ENCODE results near the gene OR4D10.

Gene OR4D10

GRCh38 chr11:59456661-59457060 lies 16.5 kb upstream of the OR4D10 start, which contains the start of gene OR4D6:
TSS of gene OR4D6 (plus strand) at chr11:59456961. CDS start at chr11:59456961, 0 bp downstream.
- Histone ChIP-seq H3K36me3 (ENCODE audit: control insufficient read depth, insufficient read depth, low read length) (no peaks in the 10 kb centered on the region), H3K4me3 (ENCODE audit: insufficient read depth, low read depth, low read length) (no peak within 1 kb of the TSS), H3K27ac (ENCODE audit: insufficient read depth, low read depth, low read length, poor library complexity, severe bottlenecking) (no peak within 1 kb of the TSS), H3K27me3 (ENCODE audit: control insufficient read depth, insufficient read depth, low read length, poor library complexity, severe bottlenecking) (no peaks in the 10 kb centered on the region), H3K9me3 (ENCODE audit: control insufficient read depth, low read length) (no peaks in the 10 kb centered on the region), H3K4me1 (ENCODE audit: control insufficient read depth, insufficient read depth, low read length) (no peaks in the 10 kb centered on the region)
- WGBS, 2 experiments, result 91 to 100% methylated on average over 2 of the region's 2 CpGs

GRCh38 chr11:59459916-59460315 lies 13.2 kb upstream of the OR4D10 start:
- Histone ChIP-seq H3K9me3 (ENCODE audit: control insufficient read depth, low read length) (no peaks in the 10 kb centered on the region), H3K4me3 (ENCODE audit: insufficient read depth, low read depth, low read length) (no peak overlapping the region), H3K4me1 (ENCODE audit: control insufficient read depth, insufficient read depth, low read length) (no peaks in the 10 kb centered on the region), H3K27me3 (ENCODE audit: control insufficient read depth, insufficient read depth, low read length, poor library complexity, severe bottlenecking) (no peaks in the 10 kb centered on the region), H3K36me3 (ENCODE audit: control insufficient read depth, insufficient read depth, low read length) (no peaks in the 10 kb centered on the region), H3K27ac (ENCODE audit: insufficient read depth, low read depth, low read length, poor library complexity, severe bottlenecking) (no peak overlapping the region)
- WGBS, 2 experiments, result 80 to 81% methylated on average over 3 of the region's 3 CpGs

- 80 to 84% methylated on average over 5 of the region's 5 CpGs for WGBS, 2 experiments
- no peaks in the 10 kb centered on the region for H3K9me3 ChIP-seq (ENCODE audit: control insufficient read depth, low read length)
- H3K4me3 ChIP-seq (ENCODE audit: insufficient read depth, low read depth, low read length), result no peak overlapping the region
- no peaks in the 10 kb centered on the region for H3K36me3 ChIP-seq (ENCODE audit: control insufficient read depth, insufficient read depth, low read length)
- no peaks in the 10 kb centered on the region for H3K27me3 ChIP-seq (ENCODE audit: control insufficient read depth, insufficient read depth, low read length, poor library complexity, severe bottlenecking)
- H3K4me1 ChIP-seq (ENCODE audit: control insufficient read depth, insufficient read depth, low read length), result no peaks in the 10 kb centered on the region
- no peak overlapping the region for H3K27ac ChIP-seq (ENCODE audit: insufficient read depth, low read depth, low read length, poor library complexity, severe bottlenecking)
Measured at GRCh38 chr11:59463190-59463641, 9.9 kb upstream of the OR4D10 start.

- 76 to 84% methylated on average over 8 to 9 of the region's 9 CpGs for WGBS, 2 experiments
- H3K4me3 ChIP-seq (ENCODE audit: insufficient read depth, low read depth, low read length), result no peak overlapping the region
Measured at GRCh38 chr11:59475176-59475575, 2.1 kb downstream of the OR4D10 start.

GRCh38 chr11:59479906-59480305 lies 6.8 kb downstream of the OR4D10 start:
- Histone ChIP-seq H3K27ac (ENCODE audit: insufficient read depth, low read depth, low read length, poor library complexity, severe bottlenecking) (no peak overlapping the region), H3K27me3 (ENCODE audit: control insufficient read depth, insufficient read depth, low read length, poor library complexity, severe bottlenecking) (no peaks in the 10 kb centered on the region), H3K4me3 (ENCODE audit: insufficient read depth, low read depth, low read length) (no peak overlapping the region), H3K36me3 (ENCODE audit: control insufficient read depth, insufficient read depth, low read length) (no peaks in the 10 kb centered on the region), H3K9me3 (ENCODE audit: control insufficient read depth, low read length) (no peaks in the 10 kb centered on the region), H3K4me1 (ENCODE audit: control insufficient read depth, insufficient read depth, low read length) (no peaks in the 10 kb centered on the region)

More at GRCh38 chr11:59475176-59475575, 2.1 kb downstream of the OR4D10 start:
- H3K9me3 ChIP-seq (ENCODE audit: control insufficient read depth, low read length), result no peaks in the 10 kb centered on the region
- no peak overlapping the region for H3K27ac ChIP-seq (ENCODE audit: insufficient read depth, low read depth, low read length, poor library complexity, severe bottlenecking)
- no peaks in the 10 kb centered on the region for H3K27me3 ChIP-seq (ENCODE audit: control insufficient read depth, insufficient read depth, low read length, poor library complexity, severe bottlenecking)
- no peaks in the 10 kb centered on the region for H3K4me1 ChIP-seq (ENCODE audit: control insufficient read depth, insufficient read depth, low read length)
- H3K36me3 ChIP-seq (ENCODE audit: control insufficient read depth, insufficient read depth, low read length), result no peaks in the 10 kb centered on the region

- Histone ChIP-seq H3K4me1 (ENCODE audit: control insufficient read depth, insufficient read depth, low read length) (no peaks in the 10 kb centered on the region), H3K9me3 (ENCODE audit: control insufficient read depth, low read length) (no peaks in the 10 kb centered on the region), H3K4me3 (ENCODE audit: insufficient read depth, low read depth, low read length) (no peak overlapping the region), H3K27ac (ENCODE audit: insufficient read depth, low read depth, low read length, poor library complexity, severe bottlenecking) (no peak overlapping the region), H3K27me3 (ENCODE audit: control insufficient read depth, insufficient read depth, low read length, poor library complexity, severe bottlenecking) (no peaks in the 10 kb centered on the region), H3K36me3 (ENCODE audit: control insufficient read depth, insufficient read depth, low read length) (no peaks in the 10 kb centered on the region)
- WGBS, 2 experiments, result 94 to 95% methylated on average over 3 of the region's 3 CpGs
Measured at GRCh38 chr11:59480359-59480758, 7.2 kb downstream of the OR4D10 start.

- H3K4me1 ChIP-seq (ENCODE audit: control insufficient read depth, insufficient read depth, low read length), result no peaks in the 10 kb centered on the region
- no peak overlapping the region for H3K27ac ChIP-seq (ENCODE audit: insufficient read depth, low read depth, low read length, poor library complexity, severe bottlenecking)
- H3K27me3 ChIP-seq (ENCODE audit: control insufficient read depth, insufficient read depth, low read length, poor library complexity, severe bottlenecking), result no peaks in the 10 kb centered on the region
- H3K36me3 ChIP-seq (ENCODE audit: control insufficient read depth, insufficient read depth, low read length), result no peaks in the 10 kb centered on the region
- WGBS, 2 experiments, result no CpG with 5 or more reads among the region's 1 CpG
- H3K9me3 ChIP-seq (ENCODE audit: control insufficient read depth, low read length), result no peaks in the 10 kb centered on the region
- H3K4me3 ChIP-seq (ENCODE audit: insufficient read depth, low read depth, low read length), result no peak overlapping the region
Measured at GRCh38 chr11:59501931-59502330, 28.8 kb downstream of the OR4D10 start.

- no peaks in the 10 kb centered on the region for H3K4me1 ChIP-seq (ENCODE audit: control insufficient read depth, insufficient read depth, low read length)
- H3K36me3 ChIP-seq (ENCODE audit: control insufficient read depth, insufficient read depth, low read length), result no peaks in the 10 kb centered on the region
- H3K27ac ChIP-seq (ENCODE audit: insufficient read depth, low read depth, low read length, poor library complexity, severe bottlenecking), result no peak within 1 kb of the TSS
- H3K9me3 ChIP-seq (ENCODE audit: control insufficient read depth, low read length), result no peaks in the 10 kb centered on the region
- H3K27me3 ChIP-seq (ENCODE audit: control insufficient read depth, insufficient read depth, low read length, poor library complexity, severe bottlenecking), result no peaks in the 10 kb centered on the region
- H3K4me3 ChIP-seq (ENCODE audit: insufficient read depth, low read depth, low read length), result no peak within 1 kb of the TSS
Measured at GRCh38 chr11:59503276-59503675, 30.2 kb downstream of the OR4D10 start, which contains the start of gene OR4D11. TSS of gene OR4D11 (plus strand) at chr11:59503576. CDS start at chr11:59503576, 0 bp downstream.

GRCh38 chr11:59510941-59511589 lies 38.0 kb downstream of the OR4D10 start, which contains the start of gene OR4D9:
TSS of gene OR4D9 (plus strand) at chr11:59511539. CDS start at chr11:59514913, 3,374 bp downstream.
- Histone ChIP-seq H3K9me3 (ENCODE audit: control insufficient read depth, low read length) (no peaks in the 10 kb centered on the region), H3K4me3 (ENCODE audit: insufficient read depth, low read depth, low read length) (no peak within 1 kb of the TSS), H3K36me3 (ENCODE audit: control insufficient read depth, insufficient read depth, low read length) (no peaks in the 10 kb centered on the region), H3K27ac (ENCODE audit: insufficient read depth, low read depth, low read length, poor library complexity, severe bottlenecking) (no peak within 1 kb of the TSS), H3K27me3 (ENCODE audit: control insufficient read depth, insufficient read depth, low read length, poor library complexity, severe bottlenecking) (no peaks in the 10 kb centered on the region), H3K4me1 (ENCODE audit: control insufficient read depth, insufficient read depth, low read length) (no peaks in the 10 kb centered on the region)
- 91 to 95% methylated on average over 1 to 2 of the region's 2 CpGs for WGBS, 2 experiments

- Histone ChIP-seq H3K27ac (ENCODE audit: insufficient read depth, low read depth, low read length, poor library complexity, severe bottlenecking) (no peak overlapping the region), H3K4me3 (ENCODE audit: insufficient read depth, low read depth, low read length) (no peak overlapping the region), H3K9me3 (ENCODE audit: control insufficient read depth, low read length) (no peaks in the 10 kb centered on the region), H3K27me3 (ENCODE audit: control insufficient read depth, insufficient read depth, low read length, poor library complexity, severe bottlenecking) (no peaks in the 10 kb centered on the region), H3K36me3 (ENCODE audit: control insufficient read depth, insufficient read depth, low read length) (no peaks in the 10 kb centered on the region), H3K4me1 (ENCODE audit: control insufficient read depth, insufficient read depth, low read length) (no peaks in the 10 kb centered on the region)
- 82 to 93% methylated on average over 1 of the region's 1 CpG for WGBS, 2 experiments
Measured at GRCh38 chr11:59511675-59512074, 38.6 kb downstream of the OR4D10 start.

Measured in ectodermal cell (in vitro differentiated cells).